22Rv1 (cell line): ENCODE data around the gene PACSIN1.

Source experiments
- H3K27ac ChIP-seq: fragments of 450-650 bp; 2 replicates; pipeline ENCODE4 v1.5.1; 2017
- CTCF ChIP-seq: fragments of 450-650 bp; IDR thresholded peaks from 2 replicates; pipeline ENCODE4 v1.5.1; 2017; ENCODE audit warnings: mild to moderate bottlenecking
- ZFX ChIP-seq: fragments of 450-650 bp; IDR thresholded peaks from 2 replicates; pipeline ENCODE4 v1.6.1; 2017; ENCODE audit warnings: antibody characterized with exemption, borderline replicate concordance

Gene PACSIN1

GRCh38 chr6:34529665-34530327, 63.9 kb downstream of the PACSIN1 start:
- H3K27ac ChIP-seq = peak overlapping the region; percentile 99

GRCh38 chr6:34530753-34531365, 65.0 kb downstream of the PACSIN1 start:
- TF ChIP-seq CTCF (no peak), ZFX (no peak)
- H3K27ac ChIP-seq = peak overlapping the region; percentile 99

More at GRCh38 chr6:34529665-34530327, 63.9 kb downstream of the PACSIN1 start:
- peak; percentile 10; the same call in 1 of the 2 replicates for TF ChIP-seq CTCF
- no peak for TF ChIP-seq ZFX

DNA sequence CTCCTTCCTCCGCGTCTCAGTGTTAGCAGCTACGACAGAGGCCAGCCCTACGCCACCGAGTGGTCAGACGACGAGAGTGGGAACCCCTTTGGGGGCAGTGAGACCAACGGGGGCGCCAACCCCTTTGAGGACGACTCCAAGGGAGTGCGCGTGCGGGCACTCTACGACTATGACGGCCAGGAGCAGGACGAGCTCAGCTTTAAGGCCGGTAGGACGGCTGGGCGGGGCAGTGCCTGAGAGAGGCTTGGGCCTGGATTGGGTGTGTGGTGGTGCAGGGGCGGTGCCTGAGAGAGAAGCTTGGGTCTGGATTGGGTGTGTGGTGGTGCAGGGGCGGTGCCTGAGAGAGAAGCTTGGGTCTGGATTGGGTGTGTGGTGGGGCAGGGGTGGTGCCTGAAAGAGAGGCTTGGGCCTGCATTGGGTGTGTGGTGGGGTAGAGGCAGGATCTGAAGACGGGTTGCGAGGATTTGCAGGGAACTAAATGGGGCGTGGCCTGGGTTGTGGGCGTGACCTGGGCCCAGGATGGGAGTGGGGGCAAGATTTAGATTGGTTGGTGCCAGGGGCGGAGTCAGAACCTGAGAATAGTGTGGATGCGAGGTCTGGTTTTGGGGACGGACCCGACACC, 65.8 kb downstream of the PACSIN1 start:
- peak overlapping the region; percentile 99 for H3K27ac ChIP-seq
- TF ChIP-seq ZFX (no peak), CTCF (no peak)

DNA sequence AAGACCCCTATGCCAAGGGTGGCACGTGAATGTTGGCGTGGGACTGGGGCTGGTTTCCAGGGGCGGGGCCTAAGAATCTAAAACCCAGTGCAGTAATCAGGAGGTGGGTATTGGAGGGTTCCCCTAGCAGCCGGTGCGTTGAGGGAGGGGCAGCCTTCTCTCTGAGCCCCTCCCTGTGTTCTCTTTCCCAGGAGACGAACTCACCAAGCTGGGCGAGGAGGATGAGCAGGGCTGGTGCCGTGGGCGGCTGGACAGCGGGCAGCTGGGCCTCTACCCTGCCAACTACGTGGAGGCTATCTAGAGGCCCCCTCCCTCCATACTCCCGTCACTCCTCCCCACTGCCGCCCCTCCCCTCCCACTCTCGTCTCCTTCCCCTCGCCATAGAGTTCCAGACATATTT, 66.4 kb downstream of the PACSIN1 start:
- TF ChIP-seq ZFX (no peak), CTCF (no peak)
- H3K27ac ChIP-seq = peak overlapping the region; percentile 99

DNA sequence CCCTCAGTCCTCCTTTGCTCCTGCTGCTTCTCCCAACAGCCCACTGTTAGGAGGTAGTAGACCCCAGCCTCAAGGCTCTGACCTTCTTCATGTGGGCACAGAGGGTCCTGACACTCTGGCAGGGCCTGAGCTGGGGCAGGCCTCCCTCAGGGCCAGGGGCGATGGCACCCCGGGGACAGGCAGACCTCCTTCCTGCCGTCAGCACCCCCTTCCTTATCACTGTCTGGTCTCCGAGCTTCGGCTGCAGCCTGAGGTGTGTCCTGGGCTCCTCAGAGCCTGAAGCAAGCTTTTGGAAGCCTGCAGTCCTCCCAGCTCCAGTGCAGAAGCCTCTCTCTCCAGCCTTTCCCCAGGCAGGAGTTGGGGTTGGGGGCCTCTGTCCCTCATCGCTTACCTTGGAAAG, 68.3 kb downstream of the PACSIN1 start:
- H3K27ac ChIP-seq = peak overlapping the region; percentile 99
- TF ChIP-seq ZFX = no peak
- no peak for TF ChIP-seq CTCF

DNA sequence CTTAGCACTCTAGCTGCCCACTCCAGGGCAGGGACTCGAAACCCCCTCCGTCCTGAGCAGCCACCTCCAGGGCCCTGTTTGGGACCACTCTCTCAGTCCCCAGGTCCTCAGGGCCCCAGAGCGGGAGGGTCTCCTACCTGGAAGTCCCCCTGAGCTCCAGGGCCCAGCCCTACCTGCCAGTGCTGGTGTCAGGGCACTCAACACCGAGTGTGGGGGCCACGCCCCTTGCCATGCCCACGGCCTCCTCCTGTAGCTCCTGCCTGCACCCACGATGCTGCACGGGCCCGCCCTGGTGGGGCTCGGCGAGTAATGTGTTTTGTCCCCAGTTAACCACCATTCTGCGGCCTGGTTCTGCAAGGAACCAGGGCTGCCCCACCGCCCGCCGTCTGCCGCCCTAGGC, 68.8 kb downstream of the PACSIN1 start:
- H3K27ac ChIP-seq = peak overlapping the region; percentile 99
- TF ChIP-seq CTCF (no peak), ZFX (no peak)

DNA sequence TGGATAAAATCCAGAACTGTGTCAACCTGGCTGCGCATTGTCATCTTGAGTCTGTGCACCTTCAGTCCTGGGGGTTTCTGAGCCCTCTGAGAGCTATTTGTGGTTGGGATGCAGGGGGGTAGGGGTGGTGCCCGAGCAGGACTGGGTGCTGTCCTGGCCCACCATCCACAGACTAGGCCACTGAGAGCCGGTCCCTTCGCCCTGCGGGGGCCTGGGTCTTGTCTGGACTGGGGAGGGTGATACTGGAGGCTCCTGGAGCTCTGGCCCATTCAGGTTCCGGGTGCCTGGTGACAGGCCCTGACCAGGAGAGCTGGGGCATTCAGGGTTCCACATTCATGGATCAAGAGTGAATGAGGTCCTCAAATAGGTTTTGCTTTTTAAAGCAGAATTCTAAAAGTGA, 69.3 kb downstream of the PACSIN1 start:
- TF ChIP-seq ZFX = no peak
- no peak for TF ChIP-seq CTCF
- H3K27ac ChIP-seq = peak overlapping the region; percentile 99
